ENCODE data around the gene MMP17.
"Not testable (repeated sequence)": the region's sequence is repeated elsewhere in the genome, so short reads cannot be mapped to it uniquely, and the experiment has no call there.

The MMP17 gene

DNA sequence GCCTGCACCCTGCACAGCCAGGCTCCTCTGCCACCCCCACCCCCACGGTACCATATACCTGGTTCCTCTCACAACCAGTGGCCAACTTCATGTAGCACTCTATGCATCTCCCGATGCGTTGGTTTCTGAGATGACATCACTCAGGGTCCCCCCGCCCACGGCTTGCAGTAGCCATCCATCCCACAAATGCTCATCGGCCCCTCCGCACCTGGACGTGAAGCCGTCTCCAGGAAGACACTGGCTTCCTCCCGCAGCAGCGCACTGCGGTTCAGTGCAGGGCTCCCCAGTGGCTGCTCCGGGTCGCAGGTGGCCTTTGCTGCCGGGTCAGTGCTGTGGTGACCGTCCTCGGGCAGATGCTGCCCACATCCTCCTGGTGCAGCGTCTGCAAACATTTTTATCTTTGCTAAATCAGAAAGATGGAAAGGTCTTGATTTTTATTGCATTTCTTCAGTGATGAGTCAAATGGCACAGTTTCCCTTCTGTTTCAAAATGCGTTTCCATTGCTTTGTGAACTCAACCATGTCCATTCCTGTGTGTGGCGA, 27.5 kb upstream of the MMP17 start:
- DNase-seq (ENCODE audit: low read depth in 2 of 2): no peak

DNA sequence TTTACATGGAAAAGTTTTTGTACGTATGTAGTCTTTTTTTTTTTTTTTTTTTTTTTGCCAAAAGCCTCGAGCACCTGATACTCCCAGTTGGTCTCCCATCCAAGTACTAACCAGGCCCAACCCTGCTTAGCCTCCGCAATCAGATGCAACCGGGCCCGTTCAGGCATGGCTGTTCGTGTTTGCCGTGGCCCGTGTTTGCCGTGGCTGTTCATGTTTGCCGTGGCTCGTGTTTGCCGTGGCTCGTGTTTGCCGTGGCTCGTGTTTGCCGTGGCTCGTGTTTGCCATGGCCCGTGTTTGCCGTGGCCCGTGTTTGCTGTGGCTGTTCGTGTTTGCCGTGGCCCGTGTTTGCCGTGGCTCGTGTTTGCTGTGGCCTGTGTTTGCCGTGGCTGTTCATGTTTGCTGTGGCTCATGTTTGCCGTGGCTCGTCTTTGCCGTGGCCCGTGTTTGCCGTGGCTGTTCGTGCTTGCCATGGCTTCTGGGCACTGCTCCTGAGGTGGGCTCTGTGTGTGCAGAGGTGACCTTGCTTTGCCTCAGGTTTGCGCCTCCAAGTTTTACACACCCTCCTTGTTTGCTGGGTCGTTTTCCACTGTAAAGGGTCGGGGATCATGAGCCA, 26.8 kb upstream of the MMP17 start:
- no peak for DNase-seq (ENCODE audit: low read depth in 2 of 2)

DNA sequence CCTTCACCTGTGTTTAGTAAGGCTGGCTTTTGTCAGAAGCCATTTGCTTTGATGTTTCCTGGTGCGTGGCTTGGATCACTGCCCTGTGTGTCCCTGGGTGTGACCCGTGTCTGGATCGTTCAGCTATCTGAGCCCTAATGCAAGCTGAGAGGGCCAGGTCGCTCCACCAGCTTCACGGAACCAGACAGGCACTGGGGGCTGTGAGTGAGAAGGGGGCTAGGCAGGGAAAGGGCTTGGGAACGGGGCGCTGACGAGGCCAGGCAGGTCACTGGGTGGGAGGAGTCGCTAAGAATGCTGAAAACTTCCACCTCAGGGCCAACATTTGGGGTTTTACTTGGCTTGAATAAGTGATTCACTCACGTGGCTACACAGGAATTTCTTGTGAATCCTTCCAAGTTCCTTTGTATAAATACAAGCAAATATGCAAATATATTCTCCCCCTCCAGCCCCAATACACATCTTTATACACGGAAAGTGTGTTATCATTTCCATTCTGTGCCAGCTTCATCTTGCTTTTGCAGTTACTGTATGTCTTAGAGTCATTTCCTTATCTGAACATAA, 24.2 kb upstream of the MMP17 start:
- no peak for DNase-seq (ENCODE audit: low read depth in 2 of 2)

DNA sequence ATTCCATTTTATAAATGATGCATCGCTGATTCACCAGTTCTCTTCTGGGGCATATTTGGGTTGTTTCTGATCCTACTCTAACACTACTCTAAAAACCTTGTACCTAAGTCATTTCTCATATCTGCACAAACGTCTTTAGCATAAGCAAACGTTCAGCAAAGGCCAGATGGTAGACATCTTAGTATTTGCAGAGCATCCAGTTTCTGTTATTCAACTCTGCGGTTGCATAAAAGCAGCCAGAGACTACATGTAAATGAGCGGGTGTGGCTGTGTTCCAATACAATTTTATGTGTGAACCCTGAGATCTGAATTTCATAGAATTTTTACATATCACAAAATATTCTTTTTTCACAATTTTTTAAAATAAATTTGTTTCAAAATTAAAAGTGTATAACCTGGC, 22.8 kb upstream of the MMP17 start:
- DNase-seq (ENCODE audit: low read depth in 2 of 2): no peak

DNA sequence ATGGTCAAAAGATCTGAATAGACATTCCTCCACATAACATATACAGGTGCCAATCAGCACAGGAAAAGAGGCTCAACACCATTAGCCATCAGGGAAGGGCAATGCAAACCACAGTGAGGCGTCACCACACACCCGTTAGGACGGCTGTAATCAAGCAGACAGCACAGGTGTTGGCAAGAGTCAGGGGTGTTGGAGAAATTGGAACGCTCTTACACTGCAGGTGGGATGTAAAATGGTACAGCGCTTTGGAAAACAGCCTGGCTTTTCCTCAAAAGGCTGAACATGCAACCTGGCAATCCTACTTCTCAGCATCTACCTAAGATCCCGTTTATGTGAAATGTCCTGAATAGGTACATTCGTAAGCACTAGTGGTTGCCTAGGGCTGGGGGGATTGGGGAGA, 21.5 kb upstream of the MMP17 start:
- no peak for DNase-seq (ENCODE audit: low read depth in 2 of 2)

DNA sequence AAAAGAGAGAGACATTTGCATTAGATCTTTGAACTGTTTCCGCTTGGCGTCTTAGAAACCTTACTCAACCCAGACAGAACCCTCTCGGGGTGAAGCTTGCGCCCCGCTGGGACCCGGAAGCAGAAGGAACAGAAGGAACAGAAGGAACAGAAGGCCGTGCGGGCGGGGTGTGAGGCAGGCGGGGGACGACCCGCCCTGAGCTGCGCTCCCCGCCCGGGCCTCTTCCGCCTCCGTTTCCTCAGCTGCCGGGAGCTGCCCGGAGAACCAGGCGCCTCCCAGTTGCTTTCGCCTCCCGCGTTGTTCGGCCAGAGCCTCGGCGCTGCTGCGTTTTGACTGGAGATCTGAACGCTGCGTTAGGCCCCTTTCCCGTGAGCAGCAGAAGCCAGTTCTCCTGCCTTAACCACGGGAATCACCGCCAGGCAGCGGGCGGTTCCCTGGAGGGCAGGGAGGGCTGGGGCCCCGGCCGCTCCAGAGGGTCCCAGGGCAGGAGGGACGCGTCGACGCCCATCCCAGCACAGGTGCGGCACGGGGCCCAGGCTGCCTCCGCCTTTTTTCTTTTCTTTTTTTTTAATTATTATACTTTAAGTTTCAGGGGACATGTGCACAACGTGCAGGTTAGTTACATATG, 19.3 kb upstream of the MMP17 start:
- no peak for DNase-seq (ENCODE audit: low read depth in 2 of 2)

DNA sequence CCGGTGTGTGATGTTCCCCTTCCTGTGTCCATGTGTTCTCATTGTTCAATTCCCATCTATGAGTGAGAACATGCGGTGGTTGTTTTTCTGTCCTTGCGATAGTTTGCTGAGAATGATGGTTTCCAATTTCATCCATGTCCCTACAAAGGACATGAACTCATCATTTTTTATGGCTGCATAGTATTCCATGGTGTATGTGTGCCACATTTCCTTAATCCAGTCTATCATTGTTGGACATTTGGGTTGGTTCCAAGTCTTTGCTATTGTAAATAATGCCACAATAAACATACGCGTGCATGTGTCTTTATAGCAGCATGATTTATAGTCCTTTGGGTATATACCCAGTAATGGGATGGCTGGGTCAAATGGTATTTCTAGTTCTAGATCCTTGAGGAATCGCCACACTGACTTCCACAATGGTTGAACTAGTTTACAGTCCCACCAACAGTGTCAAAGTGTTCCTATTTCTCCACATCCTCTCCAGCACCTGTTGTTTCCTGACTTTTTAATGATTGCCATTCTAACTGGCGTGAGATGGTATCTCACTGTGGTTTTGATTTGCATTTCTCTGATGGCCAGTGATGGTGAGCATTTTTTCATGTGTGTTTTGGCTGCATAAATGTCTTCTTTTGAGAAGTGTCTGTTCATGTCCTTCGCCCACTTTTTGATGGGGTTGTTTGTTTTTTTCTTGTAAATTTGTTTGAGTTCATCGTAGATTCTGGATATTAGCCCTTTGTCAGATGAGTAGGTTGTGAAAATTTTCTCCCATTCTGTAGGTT, 18.5 kb upstream of the MMP17 start:
- not testable (repeated sequence) for DNase-seq (ENCODE audit: low read depth in 2 of 2)

DNA sequence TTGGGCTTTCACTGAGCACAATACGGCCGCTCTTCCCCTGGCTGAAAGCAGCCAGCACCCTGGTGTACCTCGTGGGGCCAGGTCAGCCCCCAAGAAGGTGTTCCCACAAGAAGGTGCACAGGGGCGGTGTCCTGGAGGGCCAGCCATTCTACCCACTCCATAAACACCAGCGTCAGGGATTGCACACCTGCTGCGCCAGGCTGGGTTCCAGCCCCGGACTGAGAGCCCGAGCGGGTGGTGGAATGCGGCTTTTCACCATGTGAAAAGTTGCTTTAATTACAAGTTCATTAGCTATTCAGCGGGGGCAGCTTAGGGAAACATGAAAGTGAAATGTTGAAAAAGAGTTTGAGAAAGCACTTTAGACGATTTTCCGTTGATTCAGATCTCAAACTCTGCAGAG, 17.5 kb upstream of the MMP17 start:
- DNase-seq (ENCODE audit: low read depth in 2 of 2): no peak

DNA sequence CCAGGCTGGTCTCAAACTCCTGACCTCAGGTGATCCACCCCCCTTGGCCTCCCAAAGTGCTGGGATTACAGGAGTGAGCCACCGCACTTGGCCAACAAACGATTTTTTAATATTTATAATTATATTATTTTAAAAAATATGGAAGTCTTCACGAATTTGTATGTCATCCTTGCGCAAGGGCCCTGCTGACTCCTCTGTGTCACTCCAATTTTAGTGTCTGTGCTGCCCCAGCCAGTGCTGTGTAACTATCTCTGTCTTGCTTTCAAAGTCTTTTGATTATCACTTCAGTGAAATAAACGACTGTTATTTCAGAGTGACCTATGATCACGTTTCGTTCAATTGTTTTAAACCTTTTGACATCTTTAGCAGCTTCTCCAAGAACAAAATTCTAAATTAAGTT, 13.1 kb upstream of the MMP17 start:
- no peak for DNase-seq (ENCODE audit: low read depth in 2 of 2)

DNA sequence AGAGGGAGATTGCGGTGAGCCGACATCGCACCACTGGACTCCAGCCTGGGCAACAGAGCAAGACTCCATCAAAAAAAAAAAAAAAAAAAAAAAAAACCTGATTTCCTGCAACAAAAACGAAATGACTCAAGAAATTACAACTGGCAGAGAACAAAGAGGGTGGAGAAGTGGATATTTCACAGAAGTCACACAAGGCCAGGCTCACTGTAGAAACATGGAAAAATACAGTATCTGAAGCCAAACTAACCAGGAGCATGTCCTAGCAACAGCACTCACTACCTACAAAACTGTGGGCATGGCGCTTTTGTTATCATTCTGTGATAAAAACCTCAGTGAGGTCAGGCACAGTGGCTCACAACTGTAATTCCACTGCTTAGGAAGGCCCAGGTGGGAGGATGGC, 11.7 kb upstream of the MMP17 start:
- DNase-seq (ENCODE audit: low read depth in 2 of 2): no peak

DNA sequence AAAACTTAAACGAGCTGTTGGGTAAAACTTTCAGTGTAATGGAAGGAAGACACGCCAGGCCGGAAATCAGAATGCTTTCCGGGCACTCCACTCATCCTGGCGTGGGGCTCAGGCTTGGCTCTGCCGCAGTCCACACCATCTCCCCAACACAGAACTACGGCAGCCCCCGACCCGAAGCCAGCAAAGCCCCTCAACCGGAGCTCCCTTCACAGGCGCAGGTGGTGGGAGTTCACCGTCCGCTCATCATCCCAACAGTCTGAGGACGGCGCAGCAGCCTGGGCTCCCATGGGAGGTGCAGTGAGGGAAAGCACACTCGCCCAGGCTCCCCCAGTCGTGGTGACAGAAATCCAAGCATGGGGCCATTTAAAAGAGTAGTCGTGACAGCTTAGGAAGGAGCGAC, 11.0 kb upstream of the MMP17 start:
- no peak for DNase-seq (ENCODE audit: low read depth in 2 of 2)

DNA sequence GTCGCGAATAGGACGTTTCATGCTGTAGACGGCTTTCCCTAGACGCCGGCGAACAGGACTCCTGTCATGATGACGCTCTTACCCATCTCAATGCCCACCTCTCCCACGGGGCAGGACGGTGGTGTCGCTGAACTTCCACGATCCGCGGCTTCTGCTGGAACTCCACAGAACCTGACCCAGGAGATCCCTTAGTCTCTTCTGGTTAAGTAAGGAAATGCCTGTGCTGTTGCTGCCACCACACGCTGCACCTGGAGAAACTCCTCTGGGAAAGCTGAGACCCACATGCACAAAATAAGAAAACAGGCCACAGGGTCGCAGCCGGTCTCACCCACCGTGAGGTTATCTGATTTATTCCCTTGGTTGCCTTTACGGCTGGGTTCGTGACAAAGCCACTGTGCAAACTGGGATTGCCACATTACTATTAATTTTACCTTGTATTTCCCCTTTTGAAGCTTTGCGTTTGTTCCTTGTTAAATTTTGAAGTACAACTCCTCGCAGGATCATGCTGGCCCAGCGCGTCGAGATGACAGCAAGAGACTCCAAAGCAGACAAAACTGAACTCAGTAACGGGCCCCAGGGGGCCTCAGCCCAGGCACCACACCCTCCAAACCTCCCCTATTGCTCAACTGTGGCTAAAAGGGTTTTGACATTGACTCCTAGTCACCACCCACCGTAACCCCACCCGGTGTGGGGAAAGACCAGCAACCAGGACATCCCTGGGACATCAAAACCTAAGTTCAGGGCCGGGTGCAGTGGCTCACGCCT, 9.2 kb upstream of the MMP17 start:
- DNase-seq (ENCODE audit: low read depth in 2 of 2): no peak

DNA sequence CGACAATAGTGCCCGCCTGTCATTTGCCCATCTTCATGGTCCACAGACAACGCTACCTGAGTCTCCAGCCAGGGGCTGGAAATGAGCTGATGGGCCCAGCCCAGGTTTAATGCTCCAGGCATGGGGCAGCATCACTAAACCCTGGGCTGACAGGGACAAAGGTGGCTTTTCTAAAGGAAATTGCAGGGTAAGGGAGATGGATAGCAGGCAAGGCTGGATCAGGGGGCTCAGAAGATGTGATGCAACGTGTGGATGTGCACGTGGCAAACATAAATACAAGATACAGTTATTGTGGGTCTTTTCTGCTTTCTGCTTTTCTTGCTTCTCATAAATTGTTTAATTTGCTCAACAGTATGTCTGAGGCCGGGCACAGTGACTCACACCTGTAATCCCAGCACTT, 3.7 kb upstream of the MMP17 start:
- no peak for DNase-seq (ENCODE audit: low read depth in 2 of 2)

DNA sequence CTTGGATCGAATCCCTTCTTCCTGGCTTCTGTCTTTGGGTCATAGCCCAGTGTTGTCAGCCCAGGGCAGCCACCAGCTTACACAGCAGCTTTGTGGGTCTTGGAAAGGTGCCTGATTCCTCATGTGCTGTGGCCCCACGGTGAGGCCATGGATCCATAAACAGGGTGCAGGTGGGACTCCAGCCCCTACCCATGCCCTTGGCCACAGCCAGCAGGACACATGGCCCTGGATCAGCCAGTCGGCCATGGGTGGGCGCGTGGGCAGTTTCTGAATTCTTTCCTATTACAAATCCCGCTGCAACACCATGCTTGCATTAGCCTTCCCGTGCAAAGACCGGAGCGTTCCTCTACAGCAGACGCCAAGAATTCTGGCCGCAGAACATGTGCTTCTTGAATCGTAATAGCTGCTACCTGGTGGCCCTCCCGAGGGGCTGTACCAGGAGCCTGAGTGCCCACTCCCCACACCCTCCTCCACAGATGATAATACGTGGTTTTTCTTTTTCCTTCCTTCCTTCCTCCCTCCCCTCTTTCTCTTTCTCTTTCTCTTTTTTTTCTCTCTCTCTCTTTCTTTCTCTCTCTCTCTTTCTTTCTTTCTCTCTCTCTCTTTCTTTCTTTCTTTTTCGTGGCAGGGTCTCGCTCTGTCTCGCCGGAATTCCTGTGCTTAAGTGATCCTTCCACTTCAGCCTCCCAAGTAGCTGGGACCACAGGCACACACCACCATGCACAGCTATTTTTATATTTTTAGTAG, 2.9 kb upstream of the MMP17 start:
- no peak for DNase-seq (ENCODE audit: low read depth in 2 of 2)

DNA sequence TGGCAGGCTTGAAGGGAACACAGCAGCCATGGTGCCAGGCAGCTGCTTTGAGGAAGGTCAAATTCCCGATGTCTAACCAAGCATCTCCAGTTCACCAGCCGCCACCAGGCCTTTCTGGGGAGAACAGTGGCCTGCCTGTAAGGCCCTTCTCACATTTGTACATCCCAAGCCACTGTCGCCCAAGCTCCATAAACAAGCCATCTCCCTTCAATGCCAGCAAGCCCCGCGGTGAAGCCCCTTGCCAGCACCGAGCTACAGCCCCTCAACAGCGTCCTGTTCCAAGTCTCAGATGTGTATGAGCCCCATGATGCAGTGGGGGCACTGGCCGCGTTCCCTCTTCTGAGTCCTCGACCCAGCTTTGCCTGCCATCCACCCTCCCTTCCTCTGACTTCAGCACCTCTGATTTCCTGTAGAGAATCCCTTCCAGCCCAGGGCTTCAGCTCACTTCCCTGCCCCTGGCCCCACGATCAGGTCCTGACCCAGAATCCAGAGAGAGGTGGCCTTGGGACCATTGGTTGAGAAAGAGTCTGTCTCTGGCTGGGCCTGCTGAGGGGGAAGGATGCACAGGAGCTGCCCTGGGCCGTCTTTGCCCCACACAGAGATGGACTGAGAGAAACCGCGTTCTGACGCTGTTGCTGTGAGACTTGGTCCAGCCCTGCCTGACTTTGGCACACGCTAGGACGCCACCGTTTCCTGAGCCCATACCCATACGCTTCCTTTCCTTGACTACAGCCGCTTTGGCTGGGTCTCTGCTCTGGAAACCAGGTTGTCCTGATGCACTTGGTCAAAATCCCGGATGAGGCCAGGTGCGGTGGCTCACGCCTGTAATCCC, 1.9 kb upstream of the MMP17 start:
- DNase-seq (ENCODE audit: low read depth in 2 of 2): no peak

DNA sequence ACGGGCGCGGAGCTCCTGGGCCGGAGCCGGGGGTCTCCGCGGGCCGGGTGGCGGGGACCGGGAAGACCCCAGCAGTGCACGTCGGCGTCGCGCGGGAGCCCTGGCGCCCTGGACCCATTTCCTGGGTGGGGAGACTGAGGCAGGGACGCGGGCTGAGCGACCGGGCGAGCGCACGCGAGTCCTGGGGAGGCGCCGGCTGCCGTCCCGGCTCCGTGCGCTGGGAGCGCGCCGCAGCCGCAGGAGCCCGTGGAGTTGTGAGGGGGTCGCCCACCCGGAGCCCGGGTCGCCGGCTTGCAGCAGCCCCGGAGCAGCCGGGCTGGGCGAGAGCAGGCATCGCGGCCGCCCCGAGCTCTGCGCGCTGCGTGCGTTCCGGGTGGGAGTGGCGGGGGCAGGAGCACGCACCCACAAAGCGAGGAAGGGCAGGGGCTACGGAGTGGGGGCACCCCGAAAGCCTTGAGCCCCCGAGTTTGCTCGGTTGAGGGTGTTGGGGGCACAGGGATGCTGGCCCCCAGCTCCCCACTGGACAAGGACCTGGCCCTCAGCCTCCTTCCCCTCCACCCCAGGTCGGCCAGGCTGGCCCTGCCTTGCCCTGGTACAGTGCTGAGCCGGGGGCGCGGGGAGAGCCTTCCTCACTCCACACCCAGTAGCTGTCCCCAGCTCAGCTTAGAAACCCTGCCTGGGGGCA, 620 bp downstream of the MMP17 start:
- no peak for DNase-seq (ENCODE audit: low read depth in 2 of 2)

DNA sequence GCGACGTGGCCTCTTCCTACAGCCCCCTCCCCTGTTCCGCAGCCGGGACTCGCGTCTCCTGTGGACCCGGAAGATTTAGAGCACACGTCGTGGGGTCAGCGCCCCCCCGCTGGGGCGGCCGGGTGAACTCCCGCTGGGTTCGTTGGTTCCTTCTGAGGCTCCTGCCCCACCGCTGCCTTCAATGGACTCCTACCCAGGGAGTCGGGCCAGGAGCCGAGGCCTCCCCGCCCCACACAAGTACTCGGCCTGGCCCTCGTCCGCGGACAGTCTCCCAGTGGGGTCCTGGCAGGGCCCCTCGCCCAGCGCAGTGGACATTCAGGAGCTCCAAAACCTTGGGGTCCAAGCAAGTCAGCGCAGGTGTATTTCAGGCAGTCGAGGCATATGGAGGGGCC, 1.2 kb downstream of the MMP17 start:
- no peak for DNase-seq (ENCODE audit: low read depth in 2 of 2)

DNA sequence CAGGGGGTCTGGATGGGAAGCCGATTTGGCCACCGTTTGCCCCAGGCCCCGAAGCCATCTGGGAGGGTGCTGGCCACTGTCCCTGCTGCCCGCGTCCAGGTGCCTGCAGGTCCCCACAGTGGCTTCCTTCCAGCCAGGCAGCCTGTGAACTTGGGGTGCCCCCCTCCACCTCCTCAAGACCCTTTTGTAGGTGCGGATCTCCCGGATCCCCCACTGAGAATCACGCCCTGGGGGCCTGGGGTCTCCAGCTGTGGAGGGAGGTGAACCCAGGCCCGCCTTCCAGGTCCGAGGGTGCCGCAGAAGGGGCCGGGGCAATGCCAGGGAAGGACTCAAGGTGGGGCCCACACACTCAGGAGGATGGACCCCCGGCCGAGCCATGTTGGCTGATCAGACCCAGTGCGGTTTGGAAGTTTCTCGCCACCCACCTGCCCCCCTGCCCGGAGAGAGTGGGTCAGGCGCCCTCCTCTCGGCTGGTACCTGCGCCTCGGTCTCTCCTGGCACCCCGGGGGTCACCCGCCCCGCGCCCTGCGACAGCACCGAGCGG, 1.7 kb downstream of the MMP17 start:
- DNase-seq (ENCODE audit: low read depth in 2 of 2): no peak

DNA sequence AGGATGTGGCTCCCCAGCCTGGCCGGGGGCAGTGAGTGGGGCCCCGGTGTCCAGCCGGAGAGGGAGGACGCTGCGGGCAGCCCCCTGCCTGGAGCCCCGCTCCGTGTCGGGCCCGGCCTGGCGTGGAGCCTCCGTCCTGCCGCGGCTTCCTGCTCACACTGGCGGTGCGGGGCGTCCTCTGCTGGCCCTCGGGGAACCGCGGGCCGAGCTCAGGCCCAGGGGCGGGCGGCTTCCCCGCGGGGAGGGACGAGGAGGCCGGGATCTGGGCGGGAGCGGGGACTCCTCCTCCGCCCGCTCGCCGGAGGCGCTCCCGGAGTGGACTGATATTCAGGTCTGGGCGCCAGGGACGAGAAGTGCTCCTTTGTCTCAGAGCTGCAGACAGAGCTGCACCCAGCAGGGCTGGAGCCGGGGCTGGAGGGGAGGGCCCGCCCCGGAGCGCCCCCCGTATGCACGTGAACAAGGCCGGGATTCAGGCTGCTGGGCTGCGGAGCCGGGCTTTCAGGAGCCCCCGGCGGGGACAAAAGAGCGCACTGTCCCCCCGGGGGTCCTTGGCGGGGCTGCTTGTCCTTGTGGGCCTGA, 2.2 kb downstream of the MMP17 start:
- DNase-seq (ENCODE audit: low read depth in 2 of 2): no peak
